ENCODE results near the gene SLC39A5. TPM values are rescaled to one million over a fixed set of nuclear protein-coding genes. Genes with fewer than 3 reads are reported as not detected.
A peak's percentile ranks its signal among the peaks of the same experiment; 100 is the strongest.
"Not testable (repeated sequence)": the region's sequence is repeated elsewhere in the genome, so short reads cannot be mapped to it uniquely, and the experiment has no call there.

Gene SLC39A5
- total RNA-seq, 5 donors from 2014 or later (not counting 1 experiment from before 2014, with no cell fraction given) = 0.57 to 1.4 (median 0.58) TPM; not detected in 2

GRCh38 chr12:56189918-56190694, 39.7 kb upstream of the SLC39A5 start:
- Histone ChIP-seq H3K9me3 (no peaks in the 10 kb centered on the region), H3K27ac (ENCODE audit: low read length) (peak overlapping the region; percentile 86), H3K27me3 (replicated peaks in 1 of 2; ENCODE audit: control insufficient read depth in 2 of 2, extremely low read depth in 1 of 2, insufficient read depth in 2 of 2, low read length in 1 of 2) (no peaks in the 10 kb centered on the region), H3K36me3 (ENCODE audit: control insufficient read depth in 2 of 2, extremely low read depth in 1 of 2, insufficient read depth in 1 of 2, low read length in 1 of 2) (peaks cover 8 to 10% of the 10 kb centered on the region in 2 donors), H3K4me1 (ENCODE audit: control insufficient read depth in 1 of 2, extremely low read depth in 1 of 2, insufficient read depth in 2 of 2, low read length in 2 of 2) (peaks cover 12 to 31% of the 10 kb centered on the region in 2 experiments), H3K4me3 (ENCODE audit: control insufficient read depth in 1 of 2, extremely low read depth in 1 of 2, low read length in 1 of 2) (peak overlapping the region; percentile 58 to 71)
- ChIA-PET POLR2A (interaction anchor here (0.6 to 1.6 kb wide), 5 partner anchors 31 to 72 kb away, joined by 3 to 12 read pairs (median 4); partner anchors contain the start of genes ESYT1 (in 1 of the 2), RNF41 (in 1 of the 2) and ZC3H10 (in 1 of the 2)), CTCF (interaction anchor here (0.6 to 3.3 kb wide), 38 partner anchors 10 to 1024 kb away, joined by 3 to 54 read pairs (median 4); partner anchors contain the start of genes ZC3H10 (in 2 of the 2), ANKRD52 (in 1 of the 2), COQ10A (in 1 of the 2) and ESYT1 (in 1 of the 2))
- H3K36me3 Mint-ChIP-seq = peaks cover 7% of the 10 kb centered on the region
- peak overlapping the region; percentile 95 to 97 for H3K27ac Mint-ChIP-seq
- H3K4me1 Mint-ChIP-seq = peaks cover 41 to 54% (median 46%) of the 10 kb centered on the region in 3 donors
- DNase-seq (peak; percentile 45 to 85 (median 63)), ATAC-seq (replicated peaks in 1 of 4) (peak; percentile 25 to 36 (median 28))
- no peaks in the 10 kb centered on the region for H3K9me3 Mint-ChIP-seq
- under 1% methylated on average over 14 of the region's 42 CpGs for whole genome bisulfite sequencing (ENCODE audit: insufficient coverage)
- H3K4me3 Mint-ChIP-seq = peak overlapping the region; percentile 93 to 98 (median 96)
- H3K27me3 Mint-ChIP-seq = no peaks in the 10 kb centered on the region

GRCh38 chr12:56190695-56191155, 39.1 kb upstream of the SLC39A5 start:
- no peaks in the 10 kb centered on the region for H3K9me3 ChIP-seq
- no peaks in the 10 kb centered on the region for H3K27me3 ChIP-seq (replicated peaks in 1 of 2; ENCODE audit: control insufficient read depth in 2 of 2, extremely low read depth in 1 of 2, insufficient read depth in 2 of 2, low read length in 1 of 2)
- H3K36me3 Mint-ChIP-seq = peaks cover 6% of the 10 kb centered on the region
- H3K4me1 Mint-ChIP-seq = peaks cover 40 to 53% (median 46%) of the 10 kb centered on the region in 3 donors
- peaks cover 12 to 31% of the 10 kb centered on the region in 2 experiments for H3K4me1 ChIP-seq (ENCODE audit: control insufficient read depth in 1 of 2, extremely low read depth in 1 of 2, insufficient read depth in 2 of 2, low read length in 2 of 2)
- WGBS (ENCODE audit: insufficient coverage) = 75% methylated on average over 2 of the region's 9 CpGs
- ChIA-PET POLR2A (no interaction called here), CTCF (interaction anchor here in 1 of 2 donors (0.6 to 3.3 kb wide), 6 partner anchors 31 to 169 kb away, joined by 3 to 54 read pairs (median 22); partner anchors contain the start of genes ANKRD52, ESYT1, RNF41 and STAT2)
- H3K27ac ChIP-seq (ENCODE audit: low read length) = peak overlapping the region; percentile 86
- no peaks in the 10 kb centered on the region for H3K27me3 Mint-ChIP-seq
- H3K9me3 Mint-ChIP-seq = no peaks in the 10 kb centered on the region
- H3K27ac Mint-ChIP-seq = peak overlapping the region; percentile 95 to 97
- H3K4me3 Mint-ChIP-seq = peak overlapping the region; percentile 93 to 98 (median 96)
- no peak for ATAC-seq (replicated peaks in 1 of 4)
- H3K36me3 ChIP-seq (ENCODE audit: control insufficient read depth in 2 of 2, extremely low read depth in 1 of 2, insufficient read depth in 1 of 2, low read length in 1 of 2) = peaks cover 8 to 9% of the 10 kb centered on the region in 2 donors
- peak overlapping the region in 1 of 2 donors; percentile 71 for H3K4me3 ChIP-seq (ENCODE audit: control insufficient read depth in 1 of 2, extremely low read depth in 1 of 2, low read length in 1 of 2)
- no peak for DNase-seq

- POLR2A ChIA-PET = no interaction called here
- Mint-ChIP-seq H3K27me3 (no peaks in the 10 kb centered on the region), H3K4me3 (peak overlapping the region in 1 of 3 donors; percentile 14), H3K9me3 (no peaks in the 10 kb centered on the region), H3K27ac (peak overlapping the region; percentile 41 to 56), H3K36me3 (no peaks in the 10 kb centered on the region), H3K4me1 (peaks cover 25 to 40% (median 38%) of the 10 kb centered on the region in 3 donors)
- Histone ChIP-seq H3K4me1 (ENCODE audit: control insufficient read depth in 1 of 2, extremely low read depth in 1 of 2, insufficient read depth in 2 of 2, low read length in 2 of 2) (peaks cover 8 to 24% of the 10 kb centered on the region in 2 experiments), H3K4me3 (ENCODE audit: control insufficient read depth in 1 of 2, extremely low read depth in 1 of 2, low read length in 1 of 2) (no peak overlapping the region), H3K27ac (ENCODE audit: low read length) (no peak overlapping the region), H3K9me3 (no peaks in the 10 kb centered on the region), H3K27me3 (replicated peaks in 1 of 2; ENCODE audit: control insufficient read depth in 2 of 2, extremely low read depth in 1 of 2, insufficient read depth in 2 of 2, low read length in 1 of 2) (no peaks in the 10 kb centered on the region), H3K36me3 (ENCODE audit: control insufficient read depth in 2 of 2, extremely low read depth in 1 of 2, insufficient read depth in 1 of 2, low read length in 1 of 2) (no peaks in the 10 kb centered on the region)
- CTCF ChIA-PET = interaction anchor here (0.5 to 1.9 kb wide), 8 partner anchors 30 to 74 kb away, joined by 3 to 6 read pairs (median 4); partner anchors contain the start of genes ZC3H10 (in 2 of the 2), ANKRD52 (in 1 of the 2) and RNF41 (in 1 of the 2)
- ATAC-seq (replicated peaks in 1 of 4) (no peak), DNase-seq (no peak)
These were observed 37.3 kb upstream of the SLC39A5 start for GRCh38 chr12:56192582-56192981.

GRCh38 chr12:56193025-56193578, 36.7 kb upstream of the SLC39A5 start:
- ATAC-seq (replicated peaks in 1 of 4) = no peak
- peak; percentile 6 to 88 (median 63) for DNase-seq
- no peaks in the 10 kb centered on the region for H3K27me3 ChIP-seq (replicated peaks in 1 of 2; ENCODE audit: control insufficient read depth in 2 of 2, extremely low read depth in 1 of 2, insufficient read depth in 2 of 2, low read length in 1 of 2)
- H3K36me3 ChIP-seq (ENCODE audit: control insufficient read depth in 2 of 2, extremely low read depth in 1 of 2, insufficient read depth in 1 of 2, low read length in 1 of 2) = no peaks in the 10 kb centered on the region
- POLR2A ChIA-PET = no interaction called here
- no peak overlapping the region for H3K27ac ChIP-seq (ENCODE audit: low read length)
- 60% methylated on average over 1 of the region's 1 CpG for WGBS (ENCODE audit: insufficient coverage)
- Mint-ChIP-seq H3K27me3 (no peaks in the 10 kb centered on the region), H3K9me3 (no peaks in the 10 kb centered on the region), H3K4me1 (peaks cover 20 to 35% (median 33%) of the 10 kb centered on the region in 3 donors), H3K27ac (peak overlapping the region; percentile 41 to 56), H3K4me3 (peak overlapping the region in 1 of 3 donors; percentile 14), H3K36me3 (no peaks in the 10 kb centered on the region)
- no peaks in the 10 kb centered on the region for H3K9me3 ChIP-seq
- CTCF ChIA-PET = interaction anchor here (0.5 to 1.9 kb wide), 6 partner anchors 29 to 75 kb away, joined by 3 to 6 read pairs (median 4); partner anchors contain the start of genes ANKRD52 (in 1 of the 2), RNF41 (in 1 of the 2) and ZC3H10 (in 1 of the 2)
- H3K4me3 ChIP-seq (ENCODE audit: control insufficient read depth in 1 of 2, extremely low read depth in 1 of 2, low read length in 1 of 2) = no peak overlapping the region
- peaks cover 3 to 19% of the 10 kb centered on the region in 2 experiments for H3K4me1 ChIP-seq (ENCODE audit: control insufficient read depth in 1 of 2, extremely low read depth in 1 of 2, insufficient read depth in 2 of 2, low read length in 2 of 2)

DNA sequence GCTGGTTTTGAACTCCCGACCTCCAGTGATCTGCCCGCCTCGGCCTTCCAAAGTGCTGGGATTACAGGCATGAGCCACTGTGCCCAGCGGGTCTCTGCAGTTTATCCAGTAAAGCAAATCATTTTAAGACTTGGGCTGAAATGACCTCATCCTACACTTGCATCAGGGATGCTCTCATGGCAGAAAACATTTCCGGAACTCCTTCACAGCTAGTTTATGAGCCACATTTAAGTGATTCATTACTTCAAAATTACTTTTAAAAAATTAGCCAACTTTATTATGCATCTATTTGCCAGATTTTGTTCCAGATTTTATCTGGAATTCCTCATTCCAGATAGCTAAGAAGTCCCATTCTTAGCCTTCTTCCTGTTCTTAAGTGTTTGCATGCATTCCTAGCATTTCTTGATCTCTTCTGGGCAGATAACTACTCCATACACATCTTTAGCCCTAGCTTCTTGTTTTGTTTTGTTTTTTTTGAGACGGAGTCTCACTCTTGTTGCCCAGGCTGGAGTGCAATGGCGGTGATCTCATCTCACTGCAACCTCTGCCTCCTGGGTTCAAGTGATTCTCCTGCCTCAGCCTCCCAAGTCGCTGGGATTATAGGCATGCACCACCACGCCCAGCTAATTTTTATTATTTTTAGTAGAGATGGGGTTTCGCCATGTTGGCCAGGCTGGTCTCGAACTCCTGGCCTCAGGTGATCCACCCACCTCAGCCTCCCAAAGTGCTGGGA, 32.9 kb upstream of the SLC39A5 start:
- POLR2A ChIA-PET = interaction anchor here in 1 of 2 donors (0.6 kb wide), 1 partner anchor 289 kb away, joined by 3 read pairs; no protein-coding TSS in a partner anchor
- not testable (repeated sequence) for H3K9me3 Mint-ChIP-seq; H3K27ac Mint-ChIP-seq; H3K27me3 ChIP-seq (replicated peaks in 1 of 2; ENCODE audit: control insufficient read depth in 2 of 2, extremely low read depth in 1 of 2, insufficient read depth in 2 of 2, low read length in 1 of 2); ATAC-seq (replicated peaks in 1 of 4); H3K27ac ChIP-seq (ENCODE audit: low read length); H3K9me3 ChIP-seq; H3K27me3 Mint-ChIP-seq; H3K4me1 ChIP-seq (ENCODE audit: control insufficient read depth in 1 of 2, extremely low read depth in 1 of 2, insufficient read depth in 2 of 2, low read length in 2 of 2); H3K36me3 Mint-ChIP-seq; H3K36me3 ChIP-seq (ENCODE audit: control insufficient read depth in 2 of 2, extremely low read depth in 1 of 2, insufficient read depth in 1 of 2, low read length in 1 of 2); DNase-seq; H3K4me3 ChIP-seq (ENCODE audit: control insufficient read depth in 1 of 2, extremely low read depth in 1 of 2, low read length in 1 of 2); H3K4me3 Mint-ChIP-seq
- WGBS (ENCODE audit: insufficient coverage) = 95% methylated on average over 6 of the region's 11 CpGs
- H3K4me1 Mint-ChIP-seq = peaks cover 8 to 15% (median 12%) of the 10 kb centered on the region in 3 donors
- CTCF ChIA-PET = interaction anchor here (0.7 to 0.8 kb wide), 2 partner anchors 9 to 267 kb away, joined by 3 to 8 read pairs; no protein-coding TSS in a partner anchor

Data from T-cell (primary cell).